Mucosa of stomach (tissue), 1 donor: ENCODE measurements around the gene HUNK.
"Not testable (repeated sequence)": the region's sequence is repeated elsewhere in the genome, so short reads cannot be mapped to it uniquely, and the experiment has no call there.

Experiments used
- H3K27me3 ChIP-seq: one replicate; pipeline ENCODE4 v1.7.0; 2013; ENCODE audit warnings: mild to moderate bottlenecking, low read length; ENCODE audit not compliant: control insufficient read depth, insufficient read depth
- H3K36me3 ChIP-seq: one replicate; pipeline ENCODE4 v1.7.0; 2013; ENCODE audit warnings: low read length; ENCODE audit not compliant: control insufficient read depth, insufficient read depth
- H3K4me1 ChIP-seq: one replicate; pipeline ENCODE4 v1.7.0; 2013; ENCODE audit warnings: mild to moderate bottlenecking, low read length; ENCODE audit not compliant: control insufficient read depth, insufficient read depth
- H3K4me3 ChIP-seq: one replicate; pipeline ENCODE4 v1.7.0; 2013; ENCODE audit warnings: low read length
- H3K9ac ChIP-seq: one replicate; pipeline ENCODE4 v1.7.0; 2013; ENCODE audit warnings: mild to moderate bottlenecking, low read length, moderate library complexity
- H3K9me3 ChIP-seq: one replicate; pipeline ENCODE4 v1.7.0; 2013; ENCODE audit warnings: mild to moderate bottlenecking, low read length, moderate library complexity; ENCODE audit not compliant: control insufficient read depth
- donor health status: Pancreatic carcinoma.

Gene HUNK

DNA sequence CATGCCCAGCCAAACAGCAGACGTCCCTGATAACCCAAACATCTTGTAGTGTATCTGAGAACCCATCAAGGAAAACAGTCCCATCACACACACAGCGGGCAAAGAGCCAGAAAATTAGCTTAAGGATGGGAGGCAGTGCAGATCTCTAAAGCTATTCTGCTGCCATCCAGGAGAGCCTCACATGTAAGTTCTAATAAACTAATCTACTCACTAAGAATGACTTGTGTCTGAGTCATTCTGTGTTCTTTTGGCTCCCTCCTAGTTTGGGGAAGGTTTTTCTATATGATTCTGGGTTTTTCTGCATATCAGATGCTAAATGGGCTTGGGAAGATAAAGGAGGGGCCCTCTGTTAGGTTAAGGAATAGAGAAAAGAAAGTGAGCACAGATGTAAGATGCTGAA is 162.8 kb downstream of the HUNK start:
- no peaks in the 10 kb centered on the region for H3K27me3 ChIP-seq

DNA sequence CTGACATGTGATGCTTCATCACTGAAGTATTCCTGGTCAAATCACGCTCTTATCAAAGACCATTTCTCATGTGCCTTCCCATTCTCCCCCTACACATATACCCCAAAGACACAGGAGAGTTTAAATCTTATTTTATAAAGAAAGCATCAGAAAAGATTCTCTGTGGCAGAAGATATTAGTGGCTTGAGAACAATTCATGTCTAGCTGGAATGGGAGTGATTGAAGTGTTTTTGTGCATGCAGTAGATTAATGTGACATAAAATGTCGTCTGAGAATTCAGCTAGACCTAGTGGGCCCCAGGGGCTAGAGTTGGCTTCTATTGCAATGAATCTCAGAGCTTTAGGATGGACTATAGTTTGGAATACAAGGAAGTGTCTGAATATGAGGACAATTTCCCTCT is 163.9 kb downstream of the HUNK start:
- Histone ChIP-seq H3K4me1 (no peaks in the 10 kb centered on the region), H3K4me3 (no peak overlapping the region), H3K36me3 (no peaks in the 10 kb centered on the region), H3K9ac (no peak overlapping the region), H3K9me3 (no peaks in the 10 kb centered on the region), H3K27me3 (no peaks in the 10 kb centered on the region)

More for the DNA sequence above, 162.8 kb downstream of the HUNK start:
- Histone ChIP-seq H3K9ac (no peak overlapping the region), H3K4me3 (no peak overlapping the region), H3K9me3 (no peaks in the 10 kb centered on the region), H3K36me3 (no peaks in the 10 kb centered on the region), H3K4me1 (no peaks in the 10 kb centered on the region)

- not testable (repeated sequence) for H3K36me3 ChIP-seq, H3K4me3 ChIP-seq, H3K9ac ChIP-seq, H3K4me1 ChIP-seq, H3K27me3 ChIP-seq, H3K9me3 ChIP-seq
These were observed 165.9 kb downstream of the HUNK start for GRCh38 chr21:32038751-32039150.

DNA sequence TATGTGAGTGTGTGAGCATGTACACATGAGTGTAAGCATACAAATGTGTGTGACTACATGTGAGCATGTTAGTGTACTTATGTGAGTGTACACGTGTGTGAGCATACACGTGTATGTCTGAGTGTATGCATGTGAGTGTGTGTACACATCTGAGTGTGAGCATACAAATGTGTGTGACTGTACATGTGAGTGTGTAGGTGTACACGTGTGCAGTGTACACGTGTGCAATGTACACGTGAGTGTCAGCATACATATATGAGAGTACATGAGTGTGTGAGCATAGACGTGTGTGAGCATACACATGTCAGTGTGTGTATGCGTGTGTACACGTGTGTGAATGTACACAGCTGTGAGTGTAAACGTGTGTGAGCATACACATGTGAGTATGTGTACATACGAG is 170.6 kb downstream of the HUNK start:
- no peak overlapping the region for H3K9ac ChIP-seq

DNA sequence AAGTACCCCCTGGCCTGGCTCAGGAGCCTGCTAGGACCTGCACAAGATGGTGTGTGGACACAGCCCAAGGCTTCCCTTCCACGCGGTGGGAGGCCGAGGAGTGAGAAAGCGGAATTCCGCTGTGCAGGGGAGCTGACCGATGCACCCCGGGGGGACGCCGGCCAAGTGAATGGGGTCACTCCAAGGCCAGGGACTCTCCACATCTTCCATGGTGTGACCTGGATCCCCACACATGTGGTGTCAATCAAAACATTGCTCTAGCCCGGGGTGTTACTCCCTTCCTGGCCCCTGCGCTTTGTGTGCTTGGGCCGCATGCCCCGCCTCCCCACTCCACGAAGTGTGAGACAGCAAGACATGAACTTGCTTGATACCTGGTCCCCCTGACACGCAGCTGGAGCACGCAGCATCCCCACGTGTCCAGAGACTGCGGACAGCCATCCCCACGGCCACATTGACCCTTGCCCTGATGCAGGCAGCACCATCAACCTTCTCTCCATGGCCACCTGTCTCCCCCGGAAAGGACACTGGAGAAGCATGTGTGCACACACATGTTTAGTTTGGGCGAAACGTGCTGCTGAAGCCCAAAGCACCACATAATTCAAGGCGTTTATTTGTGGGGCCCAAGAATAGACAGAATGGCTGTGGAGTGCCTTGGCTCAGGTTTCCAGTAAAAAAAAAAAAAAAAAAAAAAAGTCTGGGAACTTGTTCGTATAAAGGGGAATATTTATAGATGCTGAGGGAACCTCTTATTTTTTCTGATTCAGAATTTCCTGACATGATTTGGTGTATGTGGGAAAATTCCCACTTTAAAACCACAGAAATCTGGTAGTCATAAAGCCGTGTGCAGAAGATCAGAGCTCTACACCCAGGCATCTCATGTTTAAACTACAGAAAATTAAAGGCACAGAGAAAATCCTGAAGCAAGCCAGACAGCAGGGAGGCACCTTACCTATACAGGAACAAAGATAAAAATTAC is 171.7 kb downstream of the HUNK start:
- H3K36me3 ChIP-seq: no peaks in the 10 kb centered on the region
- no peaks in the 10 kb centered on the region for H3K27me3 ChIP-seq
- H3K9me3 ChIP-seq: no peaks in the 10 kb centered on the region
- no peak overlapping the region for H3K9ac ChIP-seq
- H3K4me1 ChIP-seq: no peaks in the 10 kb centered on the region
- H3K4me3 ChIP-seq: no peak overlapping the region

More for the DNA sequence above, 170.6 kb downstream of the HUNK start:
- Histone ChIP-seq H3K4me1 (no peaks in the 10 kb centered on the region), H3K4me3 (no peak overlapping the region), H3K27me3 (no peaks in the 10 kb centered on the region), H3K9me3 (no peaks in the 10 kb centered on the region), H3K36me3 (no peaks in the 10 kb centered on the region)

GRCh38 chr21:32046191-32046590 is 173.4 kb downstream of the HUNK start:
- Histone ChIP-seq H3K27me3 (no peaks in the 10 kb centered on the region), H3K9ac (no peak overlapping the region), H3K9me3 (no peaks in the 10 kb centered on the region), H3K4me3 (no peak overlapping the region), H3K4me1 (no peaks in the 10 kb centered on the region), H3K36me3 (no peaks in the 10 kb centered on the region)

DNA sequence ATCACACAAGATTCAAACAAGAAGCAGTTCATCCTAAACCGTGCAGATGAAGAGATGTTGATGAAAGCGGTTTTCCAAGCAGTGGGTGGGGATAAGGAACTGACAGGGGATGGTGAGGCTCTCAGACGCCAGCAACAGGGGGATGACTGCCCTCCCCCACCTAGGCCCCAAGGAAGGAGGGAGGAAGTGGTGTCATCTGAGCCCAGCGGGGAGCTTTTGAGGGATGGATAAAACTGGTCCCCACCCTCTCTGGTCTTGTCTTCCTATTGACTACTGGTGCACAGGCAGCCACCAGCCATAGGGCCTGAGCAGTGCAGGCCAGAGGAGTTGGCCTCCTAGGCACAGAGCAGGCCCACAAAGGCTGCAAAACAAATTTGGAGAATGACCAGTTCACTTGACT is 175.5 kb downstream of the HUNK start:
- Histone ChIP-seq H3K36me3 (no peaks in the 10 kb centered on the region), H3K9me3 (no peaks in the 10 kb centered on the region), H3K9ac (no peak overlapping the region), H3K4me3 (no peak overlapping the region), H3K27me3 (no peaks in the 10 kb centered on the region), H3K4me1 (no peaks in the 10 kb centered on the region)
